GM12874 (cell line): Measurements from ENCODE around the gene PLBD2.

Experiments used
- CTCF ChIP-seq: IDR thresholded peaks from 2 replicates; pipeline ENCODE4 v1.5.1; 2011; ENCODE audit warnings: low read depth, mild to moderate bottlenecking, control low read depth, low read length, moderate library complexity; ENCODE audit not compliant: insufficient read depth

The PLBD2 gene

GRCh38 chr12:113339540-113339939 lies 18.8 kb upstream of the PLBD2 start:
- no peak for TF ChIP-seq CTCF

- no peak for TF ChIP-seq CTCF
Observed at GRCh38 chr12:113340061-113340460, 18.3 kb upstream of the PLBD2 start.

GRCh38 chr12:113341535-113341934 lies 16.9 kb upstream of the PLBD2 start:
- TF ChIP-seq CTCF: no peak

GRCh38 chr12:113345318-113345717 lies 13.1 kb upstream of the PLBD2 start:
- no peak for TF ChIP-seq CTCF

- no peak for TF ChIP-seq CTCF
Observed at GRCh38 chr12:113346353-113346752, 12.0 kb upstream of the PLBD2 start.

- TF ChIP-seq CTCF: no peak
Observed at GRCh38 chr12:113347107-113347506, 11.3 kb upstream of the PLBD2 start.

GRCh38 chr12:113347892-113348291 lies 10.5 kb upstream of the PLBD2 start:
- TF ChIP-seq CTCF: no peak
